B cell (primary cell): Measurements from ENCODE around the gene SLC26A8. TPM values are rescaled to one million over a fixed set of nuclear protein-coding genes. Genes with fewer than 3 reads are reported as not detected.

Experiments
- ATAC-seq: fragments of 200-7000 bp; cut with Tn5 transposase; one replicate; pipeline ENCODE4 v1.10.0; 2021; ENCODE audit warnings: low read depth, mild to moderate bottlenecking, moderate number of reproducible peaks, moderate library complexity
- CTCF ChIA-PET: fragments of 350-600 bp; sonication (Branson Sonifier 250); formaldehyde crosslinking; loops from one replicate; lab custom pipeline; 2021; ENCODE audit warnings: antibody characterized with exemption, inconsistent platforms; lab: Charles Lee
- POLR2A ChIA-PET: fragments of 350-600 bp; sonication (Branson Sonifier 250); formaldehyde crosslinking; loops from one replicate; lab custom pipeline; 2021; ENCODE audit warnings: antibody characterized with exemption; lab: Charles Lee
- DNase-seq: peaks from one replicate; pipeline ENCODE4 v3.0.0; 2013
- H2AFZ ChIP-seq: 2 replicates; pipeline ENCODE4 v1.6.1; 2012; ENCODE audit warnings: mild to moderate bottlenecking, low read depth, low read length; ENCODE audit not compliant: insufficient read depth, poor library complexity, severe bottlenecking
- H3K27ac ChIP-seq, 2 donors: 1 replicate in 1 of 2; 2 replicates in 1 of 2; pipeline ENCODE4 v1.5.1; 2012 to 2013; ENCODE audit warnings: low read length in 2 of 2, mild to moderate bottlenecking in 2 of 2, moderate library complexity in 1 of 2
- H3K27me3 ChIP-seq, 4 experiments: fragments of 200-600 bp in 1 of 4; sonication (generic) in 1 of 4; replicated peaks in 1 of 4; 1 replicate in 2 of 4; 2 replicates in 2 of 4; pipeline versions ENCODE4 v1.6.1 to v1.7.0; 2013 to 2016; ENCODE audit warnings: low read length in 3 of 4, mild to moderate bottlenecking in 2 of 4, mixed read lengths in 1 of 4, moderate library complexity in 1 of 4; ENCODE audit not compliant: insufficient read depth in 4 of 4, control insufficient read depth in 3 of 4; ENCODE audit errors: control extremely low read depth in 1 of 4
- H3K36me3 ChIP-seq, 2 experiments: replicated peaks in 1 of 2; 1 replicate in 1 of 2; 2 replicates in 1 of 2; pipeline versions ENCODE4 v1.6.1 to v1.7.1; 2013; ENCODE audit warnings: low read length in 1 of 2; ENCODE audit not compliant: insufficient read depth in 2 of 2, control insufficient read depth in 1 of 2; ENCODE audit errors: control extremely low read depth in 1 of 2, extremely low read depth in 1 of 2
- H3K4me1 ChIP-seq, 2 donors: fragments of 200-600 bp in 1 of 2; sonication (generic) in 1 of 2; 1 replicate in 1 of 2; 2 replicates in 1 of 2; pipeline versions ENCODE4 v1.5.1 to v1.6.1; 2013 to 2017; ENCODE audit warnings: low read length in 2 of 2; ENCODE audit not compliant: control insufficient read depth in 2 of 2, insufficient read depth in 2 of 2
- H3K4me2 ChIP-seq: replicated peaks from 2 replicates; pipeline ENCODE3; 2012; ENCODE audit warnings: mild to moderate bottlenecking, low read depth, low read length; ENCODE audit not compliant: poor library complexity, severe bottlenecking
- H3K4me3 ChIP-seq, 5 experiments: fragments of 200-600 bp in 1 of 5; sonication (generic) in 1 of 5; 1 replicate in 3 of 5; 2 replicates in 2 of 5; pipeline versions ENCODE4 v1.5.1 to v1.7.0; 2011 to 2016; ENCODE audit warnings: low read length in 4 of 5, mild to moderate bottlenecking in 4 of 5, low read depth in 2 of 5, control low read depth in 1 of 5, moderate library complexity in 1 of 5; ENCODE audit not compliant: insufficient read depth in 1 of 5; ENCODE audit errors: control extremely low read depth in 1 of 5, extremely low read depth in 1 of 5
- H3K79me2 ChIP-seq: fragments of 200-600 bp; sonication (generic); one replicate; pipeline ENCODE4 v1.6.0; 2016; ENCODE audit warnings: low read length; ENCODE audit not compliant: control insufficient read depth, insufficient read depth
- H3K9ac ChIP-seq: fragments of 200-600 bp; sonication (generic); 2 replicates; pipeline ENCODE4 v1.6.1; 2017; ENCODE audit warnings: mild to moderate bottlenecking, low read length, moderate library complexity
- H3K9me3 ChIP-seq, 3 donors: one replicate each; pipeline versions ENCODE4 v1.6.1 to v1.7.1; 2013; ENCODE audit warnings: low read length in 2 of 3; ENCODE audit not compliant: control insufficient read depth in 2 of 3, insufficient read depth in 1 of 3; ENCODE audit errors: control extremely low read depth in 1 of 3
- H4K20me1 ChIP-seq: 2 replicates; pipeline ENCODE4 v1.6.0; 2012; ENCODE audit warnings: mild to moderate bottlenecking, low read length; ENCODE audit not compliant: insufficient read depth, control insufficient read depth, poor library complexity, severe bottlenecking
- H3K27ac Mint-ChIP-seq: one replicate; pipeline ENCODE4 v1.8.0; 2021; ENCODE audit warnings: mixed read lengths
- H3K27me3 Mint-ChIP-seq: one replicate; pipeline ENCODE4 v1.8.0; 2021; ENCODE audit warnings: mixed read lengths
- H3K4me1 Mint-ChIP-seq: one replicate; pipeline ENCODE4 v1.8.0; 2021; ENCODE audit warnings: mixed read lengths
- H3K4me3 Mint-ChIP-seq: one replicate; pipeline ENCODE4 v1.8.0; 2021; ENCODE audit warnings: mixed read lengths
- H3K9me3 Mint-ChIP-seq: one replicate; pipeline ENCODE4 v1.8.0; 2022; ENCODE audit warnings: mixed read lengths; ENCODE audit not compliant: insufficient read depth
- CTCF ChIP-seq: fragments of 200-600 bp; IDR thresholded peaks from one replicate; pipeline ENCODE4 v1.8.0; 2022; ENCODE audit warnings: antibody characterized with exemption, mild to moderate bottlenecking
- EZH2 ChIP-seq: IDR thresholded peaks from 2 replicates; pipeline ENCODE4 v1.6.1; 2012; ENCODE audit warnings: borderline replicate concordance, low read depth, mild to moderate bottlenecking, moderate library complexity, low read length; ENCODE audit not compliant: insufficient read depth, poor library complexity, severe bottlenecking
- WGBS: methylation state at CpG from one replicate; pipeline ENCODE4 v1.1.5; 2013; ENCODE audit warnings: missing lambda C conversion rate; ENCODE audit not compliant: insufficient coverage; 5-methylcytosine and 5-hydroxymethylcytosine counted together
- intact Hi-C: fragments of 100-400 bp; cut with micrococcal nuclease; formaldehyde crosslinking; loops from one replicate; pipeline ENCODE4 v1.10.0; 2022
- polyA minus RNA-seq: library from RNA; depleted of rRNA, polyadenylated mRNA; stranded (reverse); fragments of >200 nt; gene quantifications from 2 replicates; pipeline ENCODE4 v1.2.3, GENCODE V29; 2012
- polyA plus RNA-seq: library from polyadenylated mRNA; depleted of rRNA; stranded (reverse); fragments of >200 nt; gene quantifications from 2 replicates; pipeline ENCODE4 v1.2.3, GENCODE V29; 2012
- total RNA-seq, 2 donors: library from RNA; stranded (reverse); fragments of 120-200 nt in 1 of 2; gene quantifications; 1 replicate in 1 of 2; 2 replicates in 1 of 2; pipeline versions ENCODE4 v1.2.3 to v1.2.4, GENCODE V29; 2013 to 2022

SLC26A8 gene
- total RNA-seq (not detected in 2 replicates), polyA plus RNA-seq (0.01 TPM in 1 of 2 replicates, not detected in the other), polyA minus RNA-seq (not detected in 2 replicates)
- total RNA-seq (2013): 0.02 TPM

GRCh38 chr6:36023996-36024795 lies at the start of gene SLC26A8:
Gene SLC26A8 (minus strand): TSS chr6:36024641. CDS start chr6:36019707, 4,934 bp downstream.
- peak within 1 kb of the TSS; percentile 52 for H3K4me3 Mint-ChIP-seq
- H3K27ac ChIP-seq: no peak within 1 kb of the TSS

More at GRCh38 chr6:36023996-36024795, at the start of gene SLC26A8:
- DNase-seq (peak; percentile 30), ATAC-seq (no peak)
- Mint-ChIP-seq H3K27ac (no peak within 1 kb of the TSS), H3K27me3 (peaks cover 23% of the 10 kb centered on the region), H3K4me1 (peaks cover 15% of the 10 kb centered on the region), H3K9me3 (no peaks in the 10 kb centered on the region)
- Histone ChIP-seq H4K20me1 (peaks cover 4% of the 10 kb centered on the region), H3K79me2 (peaks cover 17% of the 10 kb centered on the region), H3K36me3 (no peaks in the 10 kb centered on the region), H3K9ac (peak within 1 kb of the TSS; percentile 30), H3K4me1 (peaks cover 8 to 15% of the 10 kb centered on the region in 2 donors), H3K27me3 (peaks cover 0 to 19% (median 16%) of the 10 kb centered on the region in 4 experiments), H3K4me2 (peak within 1 kb of the TSS; percentile 65), H3K9me3 (no peaks in the 10 kb centered on the region), H2AFZ (peak within 1 kb of the TSS; percentile 62), H3K4me3 (peak within 1 kb of the TSS in 2 of 5 experiments; percentile 13 to 36)
- POLR2A ChIA-PET: interaction anchor here (0.6 kb wide), 1 partner anchor 305 kb away, joined by 5 read pairs; no protein-coding TSS in a partner anchor
- WGBS: 8% methylated on average over 43 of the region's 44 CpGs
- CTCF ChIA-PET: interaction anchor here (9.2 kb wide), 1 partner anchor 70 kb away, joined by 150 read pairs; no protein-coding TSS in a partner anchor
- no peak for TF ChIP-seq CTCF
- TF ChIP-seq EZH2: no peak
- intact Hi-C loops: no loop called here
